ENCODE data around the gene CLPSL2.

DNA sequence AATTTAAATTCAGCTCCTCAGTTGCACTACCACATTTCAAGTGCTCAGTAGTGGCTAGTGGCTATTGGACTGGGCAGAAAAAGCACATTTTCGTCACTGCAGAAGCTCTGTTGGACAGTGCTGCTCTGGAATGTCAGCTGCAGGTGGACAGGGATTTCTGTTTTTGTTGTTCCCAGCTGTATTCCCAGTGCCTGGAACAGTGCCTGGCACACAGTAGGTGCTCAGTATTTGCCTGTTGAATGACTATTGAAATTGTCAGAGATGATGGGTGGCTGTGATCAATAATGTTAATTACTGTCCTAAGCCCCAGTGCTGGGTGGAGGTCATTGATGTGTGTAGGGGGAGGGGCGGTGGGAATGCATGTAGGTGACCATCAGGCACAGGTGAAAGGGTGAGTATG is 9.9 kb downstream of the CLPSL2 start:
- TF ChIP-seq MTA2 (IDR thresholded peaks at IDR 0.05; ENCODE audit: low read depth) (no peak), EZH2 (IDR thresholded peaks at IDR 0.05; ENCODE audit: borderline replicate concordance, control insufficient read depth, low read depth, low read length) (no peak), ZNF384 (IDR thresholded peaks at IDR 0.05; ENCODE audit: borderline replicate concordance, low read depth, low read length) (no peak), CEBPB (IDR thresholded peaks at IDR 0.05; ENCODE audit: borderline replicate concordance in 1 of 2, low read depth in 2 of 2, low read length in 2 of 2) (no peak), RAD21 (IDR thresholded peaks at IDR 0.05; ENCODE audit: insufficient read depth, low read depth, low read length) (no peak), CHD2 (IDR thresholded peaks at IDR 0.05; ENCODE audit: borderline replicate concordance, low read depth, low read length) (no peak)
- TF ChIP-seq, protein P1, sequence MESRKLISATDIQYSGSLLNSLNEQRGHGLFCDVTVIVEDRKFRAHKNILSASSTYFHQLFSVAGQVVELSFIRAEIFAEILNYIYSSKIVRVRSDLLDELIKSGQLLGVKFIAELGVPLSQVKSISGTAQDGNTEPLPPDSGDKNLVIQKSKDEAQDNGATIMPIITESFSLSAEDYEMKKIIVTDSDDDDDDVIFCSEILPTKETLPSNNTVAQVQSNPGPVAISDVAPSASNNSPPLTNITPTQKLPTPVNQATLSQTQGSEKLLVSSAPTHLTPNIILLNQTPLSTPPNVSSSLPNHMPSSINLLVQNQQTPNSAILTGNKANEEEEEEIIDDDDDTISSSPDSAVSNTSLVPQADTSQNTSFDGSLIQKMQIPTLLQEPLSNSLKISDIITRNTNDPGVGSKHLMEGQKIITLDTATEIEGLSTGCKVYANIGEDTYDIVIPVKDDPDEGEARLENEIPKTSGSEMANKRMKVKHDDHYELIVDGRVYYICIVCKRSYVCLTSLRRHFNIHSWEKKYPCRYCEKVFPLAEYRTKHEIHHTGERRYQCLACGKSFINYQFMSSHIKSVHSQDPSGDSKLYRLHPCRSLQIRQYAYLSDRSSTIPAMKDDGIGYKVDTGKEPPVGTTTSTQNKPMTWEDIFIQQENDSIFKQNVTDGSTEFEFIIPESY (IDR thresholded peaks at IDR 0.05) = no peak
- TF ChIP-seq, protein P2, sequence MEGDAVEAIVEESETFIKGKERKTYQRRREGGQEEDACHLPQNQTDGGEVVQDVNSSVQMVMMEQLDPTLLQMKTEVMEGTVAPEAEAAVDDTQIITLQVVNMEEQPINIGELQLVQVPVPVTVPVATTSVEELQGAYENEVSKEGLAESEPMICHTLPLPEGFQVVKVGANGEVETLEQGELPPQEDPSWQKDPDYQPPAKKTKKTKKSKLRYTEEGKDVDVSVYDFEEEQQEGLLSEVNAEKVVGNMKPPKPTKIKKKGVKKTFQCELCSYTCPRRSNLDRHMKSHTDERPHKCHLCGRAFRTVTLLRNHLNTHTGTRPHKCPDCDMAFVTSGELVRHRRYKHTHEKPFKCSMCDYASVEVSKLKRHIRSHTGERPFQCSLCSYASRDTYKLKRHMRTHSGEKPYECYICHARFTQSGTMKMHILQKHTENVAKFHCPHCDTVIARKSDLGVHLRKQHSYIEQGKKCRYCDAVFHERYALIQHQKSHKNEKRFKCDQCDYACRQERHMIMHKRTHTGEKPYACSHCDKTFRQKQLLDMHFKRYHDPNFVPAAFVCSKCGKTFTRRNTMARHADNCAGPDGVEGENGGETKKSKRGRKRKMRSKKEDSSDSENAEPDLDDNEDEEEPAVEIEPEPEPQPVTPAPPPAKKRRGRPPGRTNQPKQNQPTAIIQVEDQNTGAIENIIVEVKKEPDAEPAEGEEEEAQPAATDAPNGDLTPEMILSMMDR (IDR thresholded peaks at IDR 0.05 in 2 of 3, conservative IDR thresholded peaks at IDR 0.05 in 1 of 3; ENCODE audit: control insufficient read depth in 2 of 3, extremely low read depth in 1 of 3, insufficient read depth in 1 of 3, low read depth in 3 of 3, low read length in 3 of 3) = no peak
